ENCODE data around the gene AKAP8. TPM values are rescaled to one million over a fixed set of nuclear protein-coding genes. Genes with fewer than 3 reads are reported as not detected.

The AKAP8 gene
- total RNA-seq, 1 donor from 2014 or later: 55.4 TPM

DNA sequence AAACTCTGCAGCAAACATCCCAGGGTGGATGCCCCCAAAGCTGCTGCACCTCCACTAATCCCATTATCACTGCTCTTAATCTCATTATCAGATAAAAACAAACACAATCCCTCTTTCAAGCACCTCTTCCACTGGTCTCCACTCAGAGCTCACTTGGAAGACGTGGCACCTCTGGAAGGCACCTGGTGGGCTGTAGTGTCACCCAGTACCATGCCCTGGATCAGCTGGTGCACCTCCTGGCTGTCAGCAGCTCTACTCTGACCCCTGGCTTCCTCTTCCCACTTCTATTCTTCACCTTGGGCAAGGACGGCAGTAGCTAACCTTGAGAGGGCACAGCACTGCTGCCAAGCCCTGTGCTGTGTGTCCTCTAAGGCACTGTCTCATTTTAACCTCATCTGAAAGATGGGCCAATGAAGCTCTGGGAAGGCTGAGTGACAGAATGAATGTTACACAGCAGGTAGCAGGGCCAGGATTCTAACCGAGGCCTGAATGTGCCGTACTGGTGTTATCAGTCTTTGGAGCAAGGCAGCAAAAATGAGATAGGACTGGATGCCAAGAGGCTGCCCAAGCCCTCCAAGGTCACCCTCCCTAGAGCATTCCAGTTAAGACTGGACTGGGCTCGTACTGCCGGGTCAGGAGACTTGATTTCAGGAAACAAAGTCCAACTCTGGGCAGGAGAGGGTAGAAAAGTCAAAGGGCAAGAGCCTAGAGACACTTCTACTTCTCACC is 54.6 kb downstream of the AKAP8 start:
- DNase-seq: no peak
- peaks cover 25% of the 10 kb centered on the region for H3K36me3 Mint-ChIP-seq (ENCODE audit: low read depth)
- no peak overlapping the region for H3K4me3 Mint-ChIP-seq
- intact Hi-C loops (cut with micrococcal nuclease): no loop called here
- H3K27ac Mint-ChIP-seq: peak overlapping the region; percentile 75
- H3K9me3 Mint-ChIP-seq: peaks cover 4% of the 10 kb centered on the region
- peaks cover 63% of the 10 kb centered on the region for H3K4me1 Mint-ChIP-seq
- H3K27me3 Mint-ChIP-seq: no peaks in the 10 kb centered on the region

DNA sequence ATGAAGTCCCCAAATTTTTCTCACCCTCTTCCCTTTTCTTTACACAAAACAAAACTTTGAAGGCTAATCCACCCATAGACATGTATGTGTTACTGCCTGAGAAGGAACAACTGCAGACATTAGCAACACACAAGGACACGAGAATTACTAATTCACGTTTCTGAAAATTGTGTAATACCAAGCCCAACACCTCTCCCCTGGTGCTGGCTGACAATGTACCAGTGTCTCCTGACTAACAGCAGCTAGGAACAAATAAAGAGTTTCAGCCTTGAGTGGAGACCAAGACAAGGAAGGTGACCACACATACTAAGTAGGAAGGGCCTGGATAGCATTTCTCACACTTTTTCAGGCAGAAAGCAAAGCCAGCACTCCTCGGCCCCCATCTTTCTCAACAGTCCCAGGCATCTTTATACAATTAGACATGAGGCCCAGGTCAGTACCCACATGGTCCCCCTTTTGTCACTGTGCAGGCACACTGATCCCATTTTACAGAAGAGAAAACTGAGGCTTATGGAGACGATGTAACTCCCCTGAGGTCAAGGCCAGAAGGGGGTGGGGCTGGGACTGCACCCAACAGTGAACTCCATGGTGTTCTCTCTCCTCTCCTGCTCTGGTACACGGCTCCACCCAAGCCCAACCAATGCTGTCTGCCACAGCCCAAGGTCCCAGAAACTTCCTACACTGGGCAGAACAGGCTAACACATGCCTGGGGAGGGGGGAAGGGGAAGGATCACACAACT is 55.9 kb downstream of the AKAP8 start:
- Mint-ChIP-seq H3K4me3 (peak overlapping the region; percentile 1), H3K4me1 (peaks cover 65% of the 10 kb centered on the region), H3K27me3 (no peaks in the 10 kb centered on the region), H3K36me3 (ENCODE audit: low read depth) (peaks cover 19% of the 10 kb centered on the region), H3K27ac (peak overlapping the region; percentile 56), H3K9me3 (peaks cover 4% of the 10 kb centered on the region)
- intact Hi-C loops (cut with micrococcal nuclease): no loop called here
- no peak for DNase-seq

DNA sequence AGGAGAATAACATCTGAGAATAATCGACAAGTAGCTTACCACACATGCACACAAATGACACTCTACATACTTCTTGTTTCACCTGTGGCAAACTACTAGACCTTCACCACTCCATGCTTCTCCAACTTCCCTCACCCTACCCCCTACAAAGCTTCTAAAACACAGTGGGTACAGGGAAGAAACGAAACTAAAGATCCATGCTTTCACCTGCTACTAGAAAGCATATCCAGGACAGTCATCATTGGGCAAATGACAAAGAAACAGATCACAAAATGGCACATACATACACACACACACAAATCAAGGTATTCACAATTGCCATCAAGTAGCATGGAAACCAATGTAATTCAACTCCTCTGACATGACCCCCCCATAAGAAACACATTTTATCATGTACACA is 57.8 kb downstream of the AKAP8 start:
- Mint-ChIP-seq H3K27ac (peak overlapping the region; percentile 22), H3K9me3 (peaks cover 4% of the 10 kb centered on the region), H3K27me3 (no peaks in the 10 kb centered on the region), H3K4me3 (peak overlapping the region; percentile 49), H3K4me1 (peaks cover 74% of the 10 kb centered on the region), H3K36me3 (ENCODE audit: low read depth) (peaks cover 17% of the 10 kb centered on the region)
- intact Hi-C loops (cut with micrococcal nuclease): no loop called here
- no peak for DNase-seq

DNA sequence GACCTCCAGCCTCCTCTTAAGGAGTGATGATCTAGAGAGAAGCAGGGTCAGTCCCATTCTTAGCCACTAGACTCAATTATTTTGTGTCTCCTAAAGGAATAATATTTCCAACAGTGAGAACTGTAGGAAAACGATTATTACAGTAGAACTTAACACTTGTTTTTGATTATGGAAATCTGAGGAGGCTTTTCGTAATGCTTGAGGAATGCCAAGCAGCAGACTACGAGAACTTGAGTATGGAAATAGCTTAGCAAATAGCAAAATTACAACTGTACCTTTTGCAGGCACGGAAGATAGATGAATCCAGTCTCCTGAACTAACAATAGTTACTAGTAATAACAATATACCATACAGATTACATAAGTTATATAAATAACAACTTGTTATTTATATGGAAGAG is 59.5 kb downstream of the AKAP8 start:
- no peaks in the 10 kb centered on the region for H3K27me3 Mint-ChIP-seq
- no peak for DNase-seq
- peaks cover 4% of the 10 kb centered on the region for H3K9me3 Mint-ChIP-seq
- no peak overlapping the region for H3K4me3 Mint-ChIP-seq
- peaks cover 13% of the 10 kb centered on the region for H3K36me3 Mint-ChIP-seq (ENCODE audit: low read depth)
- H3K27ac Mint-ChIP-seq: peak overlapping the region; percentile 26
- intact Hi-C loops (cut with micrococcal nuclease): no loop called here
- peaks cover 76% of the 10 kb centered on the region for H3K4me1 Mint-ChIP-seq

GRCh38 chr19:15318241-15318691 is 61.3 kb downstream of the AKAP8 start:
- peaks cover 4% of the 10 kb centered on the region for H3K9me3 Mint-ChIP-seq
- intact Hi-C loops (cut with micrococcal nuclease): loop anchor here (2.0 kb wide), 1 partner anchor 17 kb away; no protein-coding TSS in a partner anchor

DNA sequence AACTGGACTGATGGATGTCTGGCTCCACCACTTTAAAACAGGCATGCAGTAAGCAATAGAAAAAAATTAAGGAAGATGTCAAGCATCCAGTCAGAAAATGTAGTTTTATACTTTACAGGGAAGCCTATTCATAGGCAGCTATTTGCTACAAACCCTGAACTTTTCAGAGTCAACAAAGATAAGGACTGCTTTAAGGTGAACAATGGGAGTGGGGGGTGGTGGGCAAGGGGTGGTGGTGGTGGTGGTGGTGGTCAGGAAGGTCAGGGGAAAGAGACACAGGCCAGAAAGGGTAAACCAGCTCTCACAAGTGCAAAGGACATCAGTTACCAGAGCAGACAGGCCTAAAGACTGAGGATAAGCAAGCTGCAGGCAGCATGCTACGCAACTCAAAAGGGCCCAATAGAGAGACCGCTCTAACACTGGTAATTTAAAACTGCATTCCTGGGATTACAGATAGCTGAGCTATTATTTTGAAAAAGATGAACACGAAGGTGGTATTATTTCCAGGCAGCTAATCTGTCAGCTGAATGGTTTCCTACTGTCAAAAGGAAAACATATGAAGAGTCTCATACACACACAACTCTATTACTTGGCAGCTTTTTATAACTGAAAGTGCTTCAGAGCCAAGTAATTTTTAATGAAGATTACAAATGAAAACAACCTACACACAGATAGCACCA is 62.1 kb downstream of the AKAP8 start:
- H3K36me3 Mint-ChIP-seq (ENCODE audit: low read depth): peaks cover 8% of the 10 kb centered on the region
- H3K9me3 Mint-ChIP-seq: peaks cover 4% of the 10 kb centered on the region
- peaks cover 75% of the 10 kb centered on the region for H3K4me1 Mint-ChIP-seq
- no peaks in the 10 kb centered on the region for H3K27me3 Mint-ChIP-seq
- no peak for DNase-seq
- peak overlapping the region; percentile 78 for H3K27ac Mint-ChIP-seq
- intact Hi-C loops (cut with micrococcal nuclease): loop anchor here (2.0 kb wide), 1 partner anchor 17 kb away; no protein-coding TSS in a partner anchor
- H3K4me3 Mint-ChIP-seq: peak overlapping the region; percentile 37

More at GRCh38 chr19:15318241-15318691, 61.3 kb downstream of the AKAP8 start:
- H3K4me3 Mint-ChIP-seq: peak overlapping the region; percentile 5
- H3K27ac Mint-ChIP-seq: peak overlapping the region; percentile 78
- H3K4me1 Mint-ChIP-seq: peaks cover 74% of the 10 kb centered on the region
- peaks cover 11% of the 10 kb centered on the region for H3K36me3 Mint-ChIP-seq (ENCODE audit: low read depth)
- DNase-seq: no peak
- H3K27me3 Mint-ChIP-seq: no peaks in the 10 kb centered on the region

DNA sequence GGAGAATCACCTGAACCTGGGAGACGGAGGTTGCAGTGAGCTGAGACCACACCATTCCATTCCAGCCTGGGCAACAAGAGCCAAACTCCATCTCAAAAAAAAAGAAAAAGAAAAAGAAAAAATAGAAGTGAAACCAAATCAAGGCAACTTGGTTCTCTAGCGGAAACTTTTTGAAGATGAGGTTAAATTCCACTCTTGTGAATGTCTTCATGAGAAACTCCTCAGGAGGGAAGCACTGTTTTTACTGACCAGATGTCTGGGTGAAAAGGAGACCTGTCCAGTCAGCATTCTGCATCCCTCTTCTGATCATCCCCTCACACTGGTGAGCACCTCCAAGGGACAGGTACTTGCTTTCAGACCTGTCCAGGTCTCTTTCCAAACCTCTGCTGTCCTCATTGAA is 63.1 kb downstream of the AKAP8 start:
- Mint-ChIP-seq H3K27me3 (no peaks in the 10 kb centered on the region), H3K9me3 (no peaks in the 10 kb centered on the region), H3K27ac (peak overlapping the region; percentile 75), H3K4me1 (peaks cover 75% of the 10 kb centered on the region), H3K36me3 (ENCODE audit: low read depth) (peaks cover 3% of the 10 kb centered on the region), H3K4me3 (peak overlapping the region; percentile 37)
- intact Hi-C loops (cut with micrococcal nuclease): no loop called here
- no peak for DNase-seq

DNA sequence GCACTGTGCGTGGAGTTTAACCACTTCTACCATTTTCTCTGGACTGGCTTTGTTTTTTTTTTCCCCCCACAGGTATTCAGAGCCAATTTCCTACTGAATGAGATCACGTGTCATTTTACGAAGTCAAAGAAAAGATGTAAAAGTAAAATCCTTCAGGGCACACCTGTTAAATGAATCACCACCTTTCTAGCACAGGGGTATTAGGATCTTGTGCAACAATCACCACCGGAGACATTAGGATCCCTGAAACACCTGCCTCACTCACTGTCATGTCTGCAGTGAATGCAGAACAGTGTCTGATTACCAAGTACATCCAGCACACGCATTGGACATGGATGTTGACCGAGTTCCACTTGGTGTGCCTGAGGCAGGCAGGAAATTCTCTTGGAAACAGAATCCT is 64.5 kb downstream of the AKAP8 start:
- intact Hi-C loops (cut with micrococcal nuclease): no loop called here
- Mint-ChIP-seq H3K27ac (no peak overlapping the region), H3K36me3 (ENCODE audit: low read depth) (peaks cover 3% of the 10 kb centered on the region), H3K27me3 (no peaks in the 10 kb centered on the region), H3K4me1 (peaks cover 64% of the 10 kb centered on the region), H3K4me3 (no peak overlapping the region), H3K9me3 (no peaks in the 10 kb centered on the region)
- no peak for DNase-seq

GRCh38 chr19:15313649-15314279 is 65.8 kb downstream of the AKAP8 start:
- no peaks in the 10 kb centered on the region for H3K9me3 Mint-ChIP-seq
- H3K27ac Mint-ChIP-seq: no peak overlapping the region
- H3K4me3 Mint-ChIP-seq: no peak overlapping the region
- intact Hi-C loops (cut with micrococcal nuclease): no loop called here
- H3K27me3 Mint-ChIP-seq: no peaks in the 10 kb centered on the region
- H3K36me3 Mint-ChIP-seq (ENCODE audit: low read depth): peaks cover 3% of the 10 kb centered on the region
- H3K4me1 Mint-ChIP-seq: peaks cover 62% of the 10 kb centered on the region
- no peak for DNase-seq

DNA sequence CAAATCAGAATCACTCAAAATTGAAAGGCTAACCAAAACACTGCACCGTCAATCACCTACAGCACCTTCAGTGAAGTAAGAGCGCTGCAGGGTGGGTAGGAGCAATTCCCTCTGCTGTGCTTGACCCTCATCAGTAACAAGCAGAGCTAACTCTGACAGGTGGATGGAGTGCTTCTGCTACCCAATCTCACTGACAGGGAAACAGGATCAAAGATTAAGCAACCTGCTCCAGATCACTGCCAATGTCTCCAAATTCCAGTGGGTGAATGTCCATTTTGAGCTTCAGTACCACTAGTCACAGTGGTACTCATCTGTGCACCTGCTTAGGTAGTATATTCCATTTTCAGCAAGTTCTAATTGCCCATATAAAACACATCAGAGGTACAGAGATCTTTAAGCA is 72.4 kb downstream of the AKAP8 start:
- Mint-ChIP-seq H3K36me3 (ENCODE audit: low read depth) (peaks cover 4% of the 10 kb centered on the region), H3K4me1 (peaks cover 54% of the 10 kb centered on the region), H3K27ac (no peak overlapping the region), H3K4me3 (no peak overlapping the region), H3K27me3 (no peaks in the 10 kb centered on the region), H3K9me3 (no peaks in the 10 kb centered on the region)
- intact Hi-C loops (cut with micrococcal nuclease): no loop called here
- DNase-seq: no peak

DNA sequence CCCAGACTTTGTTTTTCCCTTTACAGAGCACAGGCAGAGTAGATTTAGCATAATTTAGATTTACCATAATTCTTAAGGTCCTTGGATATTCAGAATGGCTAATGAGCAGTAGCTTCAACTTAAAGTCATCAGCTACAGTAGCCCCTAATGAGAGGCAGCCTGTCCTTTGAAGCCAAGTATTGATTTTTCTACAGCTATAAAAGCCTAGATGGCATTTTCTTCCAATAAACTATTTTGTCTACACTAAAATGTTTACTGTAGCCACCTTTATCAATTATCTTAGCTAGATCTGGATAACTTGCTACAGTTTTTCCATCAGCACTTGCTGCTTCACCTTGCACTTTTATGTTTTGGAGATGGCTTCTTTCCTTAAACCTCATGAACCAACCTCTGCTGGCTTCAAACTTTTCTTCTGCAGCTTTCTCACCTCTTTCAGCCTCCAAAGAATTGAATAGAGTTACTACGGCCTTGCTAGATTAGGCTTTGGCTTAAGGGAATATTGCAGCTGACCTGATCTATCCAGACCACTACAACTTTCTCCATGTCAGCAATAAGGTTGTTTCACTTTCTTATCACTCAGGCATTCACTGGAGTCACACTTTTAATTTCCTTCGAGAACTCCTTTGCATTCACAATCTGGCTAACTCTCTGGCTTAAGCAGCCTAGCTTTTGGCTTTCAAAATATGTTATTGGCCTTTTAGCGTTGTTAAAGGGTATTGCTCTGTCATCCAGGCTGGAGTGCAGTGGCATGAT is 73.8 kb downstream of the AKAP8 start:
- H3K36me3 Mint-ChIP-seq (ENCODE audit: low read depth): peaks cover 4% of the 10 kb centered on the region
- H3K4me1 Mint-ChIP-seq: peaks cover 58% of the 10 kb centered on the region
- intact Hi-C loops (cut with micrococcal nuclease): no loop called here
- no peak for DNase-seq
- no peak overlapping the region for H3K4me3 Mint-ChIP-seq
- peak overlapping the region; percentile 71 for H3K27ac Mint-ChIP-seq
- no peaks in the 10 kb centered on the region for H3K27me3 Mint-ChIP-seq
- H3K9me3 Mint-ChIP-seq: no peaks in the 10 kb centered on the region

DNA sequence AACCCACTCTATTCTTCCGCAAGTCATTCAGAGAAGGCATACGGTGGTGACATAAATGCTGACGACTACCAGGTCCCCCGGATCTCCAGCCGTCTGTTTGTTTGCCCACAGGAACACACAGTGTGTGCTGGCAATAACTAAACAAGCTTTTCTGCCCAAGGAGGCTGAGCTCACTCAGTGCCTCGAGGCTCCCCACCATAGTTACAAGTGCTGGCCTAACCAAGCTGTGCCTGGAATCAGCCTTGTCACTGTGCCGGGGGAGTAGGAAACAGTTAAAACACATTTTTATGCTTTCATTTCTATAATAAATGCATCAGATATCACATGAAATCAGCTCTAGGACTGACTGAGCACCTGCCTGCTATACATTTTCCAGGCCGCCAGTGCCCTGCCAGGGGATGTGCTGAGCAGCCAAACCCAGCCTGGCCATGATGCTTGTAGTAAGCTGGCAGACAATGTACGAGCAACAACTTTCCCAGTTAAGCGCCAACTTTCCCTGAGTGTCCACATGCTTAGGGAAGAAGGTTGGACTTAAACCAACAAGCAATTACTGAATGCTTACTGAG is 75.4 kb downstream of the AKAP8 start:
- H3K27ac Mint-ChIP-seq: peak overlapping the region; percentile 87
- no peaks in the 10 kb centered on the region for H3K9me3 Mint-ChIP-seq
- intact Hi-C loops (cut with micrococcal nuclease): loop anchor here (5.0 kb wide), 1 partner anchor 163 kb away; no protein-coding TSS in a partner anchor
- no peaks in the 10 kb centered on the region for H3K27me3 Mint-ChIP-seq
- H3K4me1 Mint-ChIP-seq: peaks cover 61% of the 10 kb centered on the region
- no peak overlapping the region for H3K4me3 Mint-ChIP-seq
- no peak for DNase-seq
- peaks cover 4% of the 10 kb centered on the region for H3K36me3 Mint-ChIP-seq (ENCODE audit: low read depth)
